Endothelial cell of coronary artery (primary cell): ENCODE data around the gene BUD23. TPM values are rescaled to one million over a fixed set of nuclear protein-coding genes. Genes with fewer than 3 reads are reported as not detected.

Experiments
- total RNA-seq: library from RNA; depleted of rRNA; stranded (reverse); fragments of >200 nt; gene quantifications from 2 replicates; pipeline ENCODE4 v1.2.3, GENCODE V29; 2014

Gene BUD23
- total RNA-seq, result 42.9 and 60.3 TPM in 2 replicates

GRCh38 chr7:73683056-73683787, at the start of gene BUD23, which contains the start of gene DNAJC30:
Gene BUD23 (plus strand): TSS chr7:73683597. CDS start chr7:73683626, 29 bp downstream.
Gene DNAJC30 (minus strand): TSS chr7:73683453. CDS start chr7:73683423, 30 bp downstream.

GRCh38 chr7:73667344-73668102, 15.9 kb upstream of the BUD23 start, which contains the start of gene VPS37D:
Gene VPS37D (plus strand): TSS chr7:73667831. CDS start chr7:73667959, 128 bp downstream.

GRCh38 chr7:73718905-73719805, 35.8 kb downstream of the BUD23 start, which contains the start of gene STX1A:
Gene STX1A (minus strand): TSS chr7:73719669. CDS start chr7:73719631, 38 bp downstream.

GRCh38 chr7:73738612-73739386, 55.4 kb downstream of the BUD23 start, which contains the start of gene ABHD11:
Gene ABHD11 (minus strand): TSS chr7:73738802. CDS start chr7:73738770, 32 bp downstream.

Other genes starting within 250 kb of the BUD23 start
- 0.27 and 0.94 TPM in 2 replicates for gene FZD9, start 249.8 kb upstream of the BUD23 start, total RNA-seq
- gene BAZ1B, start 161.3 kb upstream of the BUD23 start, total RNA-seq, result 47.0 and 51.6 TPM in 2 replicates
- 18.8 and 19.2 TPM in 2 replicates for gene BCL7B, start 125.9 kb upstream of the BUD23 start, total RNA-seq
- gene TBL2, start 105.0 kb upstream of the BUD23 start, total RNA-seq, result 47.0 and 61.8 TPM in 2 replicates
- not detected in 2 replicates for gene MLXIPL, start 59.1 kb upstream of the BUD23 start, total RNA-seq
- gene VPS37D, start 15.8 kb upstream of the BUD23 start, total RNA-seq, result 2.4 and 4.0 TPM in 2 replicates
- 1.9 and 2.0 TPM in 2 replicates for gene DNAJC30, start 144 bp upstream of the BUD23 start, total RNA-seq
- gene STX1A, start 36.1 kb downstream of the BUD23 start, total RNA-seq, result 18.9 and 21.2 TPM in 2 replicates
- 7.7 and 9.4 TPM in 2 replicates for gene ABHD11, start 55.2 kb downstream of the BUD23 start, total RNA-seq
- 0.09 TPM in 2 replicates for gene CLDN3, start 86.7 kb downstream of the BUD23 start, total RNA-seq
- gene CLDN4, start 147.4 kb downstream of the BUD23 start, total RNA-seq, result under 0.01 TPM in 1 of 2 replicates, not detected in the other
- gene METTL27, start 158.9 kb downstream of the BUD23 start, total RNA-seq, result 0.09 and 2.5 TPM in 2 replicates
- gene TMEM270, start 177.6 kb downstream of the BUD23 start, total RNA-seq, result not detected in 2 replicates